GM23338 (cell line): ENCODE data around the gene CCSER2.

Source experiments
- CREB1 ChIP-seq: fragments of 250-450 bp; sonication (Bioruptor Pico); IDR thresholded peaks from 2 replicates; pipeline ENCODE4 v1.5.0; 2020; ENCODE audit warnings: low read depth, mild to moderate bottlenecking, moderate library complexity
- EZH2 ChIP-seq: fragments of 200-600 bp; sonication (generic); IDR thresholded peaks from one replicate; pipeline ENCODE4 v1.8.0; 2017; ENCODE audit warnings: antibody characterized with exemption, mild to moderate bottlenecking, low read depth; ENCODE audit not compliant: unreplicated experiment
- EZH2phosphoT487 ChIP-seq: fragments of 200-600 bp; sonication (generic); IDR thresholded peaks from one replicate; pipeline ENCODE4 v1.8.1; 2018; ENCODE audit warnings: antibody characterized with exemption; ENCODE audit not compliant: unreplicated experiment
- JUNB ChIP-seq: IDR thresholded peaks from one replicate; pipeline ENCODE4 v1.6.1; 2016; ENCODE audit warnings: antibody characterized with exemption; ENCODE audit not compliant: unreplicated experiment
- POLR2AphosphoS5 ChIP-seq: IDR thresholded peaks from 2 replicates; pipeline ENCODE4 v1.6.1; 2016; ENCODE audit warnings: antibody characterized with exemption, low read depth
- STAT1 ChIP-seq: IDR thresholded peaks from one replicate; pipeline ENCODE4 v1.6.1; 2016; ENCODE audit warnings: antibody characterized with exemption; ENCODE audit not compliant: unreplicated experiment
- ZNF331 ChIP-seq: fragments of 250-450 bp; sonication (Bioruptor Pico); IDR thresholded peaks from 2 replicates; pipeline ENCODE4 v1.5.0; 2020; ENCODE audit warnings: low read depth, mild to moderate bottlenecking, moderate library complexity
- TF ChIP-seq, protein P1 (sequence below), 2 experiments: fragments of 200-600 bp in 1 of 2; sonication (generic) in 1 of 2; conservative IDR thresholded peaks; 2 replicates each; pipeline versions ENCODE4 v1.5.1 to v1.6.1; 2016 to 2017; ENCODE audit warnings: antibody characterized with exemption in 2 of 2, low read depth in 2 of 2, mild to moderate bottlenecking in 2 of 2, moderate library complexity in 1 of 2
- TF ChIP-seq, protein P2 (sequence below): IDR thresholded peaks from one replicate; pipeline ENCODE4 v1.6.1; 2018; ENCODE audit warnings: antibody characterized with exemption; ENCODE audit not compliant: unreplicated experiment
- TF ChIP-seq, protein P3 (sequence below): IDR thresholded peaks from 2 replicates; pipeline ENCODE4 v1.6.1; 2016; ENCODE audit warnings: antibody characterized with exemption
- TF ChIP-seq, protein P4 (sequence below): fragments of 250-450 bp; sonication (Bioruptor Pico); IDR thresholded peaks from 2 replicates; pipeline ENCODE4 v1.5.0; 2020; ENCODE audit warnings: mild to moderate bottlenecking, moderate library complexity

DNA sequence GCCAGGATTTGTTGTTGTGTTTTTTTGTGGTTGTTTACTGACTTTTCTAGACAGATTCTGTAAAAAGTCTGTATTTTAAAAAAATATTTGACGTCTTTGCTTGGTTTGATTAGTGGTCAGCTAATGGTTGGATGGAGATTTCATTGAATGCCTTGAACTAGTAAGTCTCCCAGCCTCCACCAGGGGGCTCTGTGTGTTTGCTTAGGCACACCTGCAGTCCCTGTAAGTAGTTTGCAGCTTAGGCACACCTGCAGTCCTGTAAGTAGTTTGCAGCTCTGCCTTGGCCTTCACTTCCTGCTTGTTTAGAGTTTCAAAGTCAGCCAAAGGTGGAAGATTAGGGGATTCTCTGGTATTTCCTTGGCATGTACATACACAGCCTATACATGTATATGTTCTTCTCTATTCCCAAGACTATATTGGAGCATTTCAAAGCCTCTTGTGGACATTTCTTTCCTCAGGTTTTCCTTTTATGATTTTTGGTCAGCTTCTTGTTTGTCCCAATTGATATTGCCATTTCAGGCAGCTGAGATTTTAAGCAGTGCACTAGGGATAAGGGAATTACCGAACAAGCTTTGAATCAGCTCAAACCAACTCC lies 101.6 kb downstream of the CCSER2 start:
- TF ChIP-seq, protein P1, sequence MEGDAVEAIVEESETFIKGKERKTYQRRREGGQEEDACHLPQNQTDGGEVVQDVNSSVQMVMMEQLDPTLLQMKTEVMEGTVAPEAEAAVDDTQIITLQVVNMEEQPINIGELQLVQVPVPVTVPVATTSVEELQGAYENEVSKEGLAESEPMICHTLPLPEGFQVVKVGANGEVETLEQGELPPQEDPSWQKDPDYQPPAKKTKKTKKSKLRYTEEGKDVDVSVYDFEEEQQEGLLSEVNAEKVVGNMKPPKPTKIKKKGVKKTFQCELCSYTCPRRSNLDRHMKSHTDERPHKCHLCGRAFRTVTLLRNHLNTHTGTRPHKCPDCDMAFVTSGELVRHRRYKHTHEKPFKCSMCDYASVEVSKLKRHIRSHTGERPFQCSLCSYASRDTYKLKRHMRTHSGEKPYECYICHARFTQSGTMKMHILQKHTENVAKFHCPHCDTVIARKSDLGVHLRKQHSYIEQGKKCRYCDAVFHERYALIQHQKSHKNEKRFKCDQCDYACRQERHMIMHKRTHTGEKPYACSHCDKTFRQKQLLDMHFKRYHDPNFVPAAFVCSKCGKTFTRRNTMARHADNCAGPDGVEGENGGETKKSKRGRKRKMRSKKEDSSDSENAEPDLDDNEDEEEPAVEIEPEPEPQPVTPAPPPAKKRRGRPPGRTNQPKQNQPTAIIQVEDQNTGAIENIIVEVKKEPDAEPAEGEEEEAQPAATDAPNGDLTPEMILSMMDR (conservative IDR thresholded peaks at IDR 0.05; ENCODE audit: low read depth in 2 of 2): peak; percentile 88 to 94
- TF ChIP-seq JUNB: no peak
- no peak; the same call in 1 of the 2 replicates for TF ChIP-seq CREB1 (CRISPR knock-in tag)
- TF ChIP-seq EZH2phosphoT487: no peak
- TF ChIP-seq, protein P2, sequence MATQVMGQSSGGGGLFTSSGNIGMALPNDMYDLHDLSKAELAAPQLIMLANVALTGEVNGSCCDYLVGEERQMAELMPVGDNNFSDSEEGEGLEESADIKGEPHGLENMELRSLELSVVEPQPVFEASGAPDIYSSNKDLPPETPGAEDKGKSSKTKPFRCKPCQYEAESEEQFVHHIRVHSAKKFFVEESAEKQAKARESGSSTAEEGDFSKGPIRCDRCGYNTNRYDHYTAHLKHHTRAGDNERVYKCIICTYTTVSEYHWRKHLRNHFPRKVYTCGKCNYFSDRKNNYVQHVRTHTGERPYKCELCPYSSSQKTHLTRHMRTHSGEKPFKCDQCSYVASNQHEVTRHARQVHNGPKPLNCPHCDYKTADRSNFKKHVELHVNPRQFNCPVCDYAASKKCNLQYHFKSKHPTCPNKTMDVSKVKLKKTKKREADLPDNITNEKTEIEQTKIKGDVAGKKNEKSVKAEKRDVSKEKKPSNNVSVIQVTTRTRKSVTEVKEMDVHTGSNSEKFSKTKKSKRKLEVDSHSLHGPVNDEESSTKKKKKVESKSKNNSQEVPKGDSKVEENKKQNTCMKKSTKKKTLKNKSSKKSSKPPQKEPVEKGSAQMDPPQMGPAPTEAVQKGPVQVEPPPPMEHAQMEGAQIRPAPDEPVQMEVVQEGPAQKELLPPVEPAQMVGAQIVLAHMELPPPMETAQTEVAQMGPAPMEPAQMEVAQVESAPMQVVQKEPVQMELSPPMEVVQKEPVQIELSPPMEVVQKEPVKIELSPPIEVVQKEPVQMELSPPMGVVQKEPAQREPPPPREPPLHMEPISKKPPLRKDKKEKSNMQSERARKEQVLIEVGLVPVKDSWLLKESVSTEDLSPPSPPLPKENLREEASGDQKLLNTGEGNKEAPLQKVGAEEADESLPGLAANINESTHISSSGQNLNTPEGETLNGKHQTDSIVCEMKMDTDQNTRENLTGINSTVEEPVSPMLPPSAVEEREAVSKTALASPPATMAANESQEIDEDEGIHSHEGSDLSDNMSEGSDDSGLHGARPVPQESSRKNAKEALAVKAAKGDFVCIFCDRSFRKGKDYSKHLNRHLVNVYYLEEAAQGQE: no peak
- TF ChIP-seq EZH2: no peak
- TF ChIP-seq, protein P3, sequence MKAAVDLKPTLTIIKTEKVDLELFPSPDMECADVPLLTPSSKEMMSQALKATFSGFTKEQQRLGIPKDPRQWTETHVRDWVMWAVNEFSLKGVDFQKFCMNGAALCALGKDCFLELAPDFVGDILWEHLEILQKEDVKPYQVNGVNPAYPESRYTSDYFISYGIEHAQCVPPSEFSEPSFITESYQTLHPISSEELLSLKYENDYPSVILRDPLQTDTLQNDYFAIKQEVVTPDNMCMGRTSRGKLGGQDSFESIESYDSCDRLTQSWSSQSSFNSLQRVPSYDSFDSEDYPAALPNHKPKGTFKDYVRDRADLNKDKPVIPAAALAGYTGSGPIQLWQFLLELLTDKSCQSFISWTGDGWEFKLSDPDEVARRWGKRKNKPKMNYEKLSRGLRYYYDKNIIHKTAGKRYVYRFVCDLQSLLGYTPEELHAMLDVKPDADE: no peak
- no peak for TF ChIP-seq ZNF331 (CRISPR knock-in tag)
- TF ChIP-seq POLR2AphosphoS5: no peak
- TF ChIP-seq, protein P4, sequence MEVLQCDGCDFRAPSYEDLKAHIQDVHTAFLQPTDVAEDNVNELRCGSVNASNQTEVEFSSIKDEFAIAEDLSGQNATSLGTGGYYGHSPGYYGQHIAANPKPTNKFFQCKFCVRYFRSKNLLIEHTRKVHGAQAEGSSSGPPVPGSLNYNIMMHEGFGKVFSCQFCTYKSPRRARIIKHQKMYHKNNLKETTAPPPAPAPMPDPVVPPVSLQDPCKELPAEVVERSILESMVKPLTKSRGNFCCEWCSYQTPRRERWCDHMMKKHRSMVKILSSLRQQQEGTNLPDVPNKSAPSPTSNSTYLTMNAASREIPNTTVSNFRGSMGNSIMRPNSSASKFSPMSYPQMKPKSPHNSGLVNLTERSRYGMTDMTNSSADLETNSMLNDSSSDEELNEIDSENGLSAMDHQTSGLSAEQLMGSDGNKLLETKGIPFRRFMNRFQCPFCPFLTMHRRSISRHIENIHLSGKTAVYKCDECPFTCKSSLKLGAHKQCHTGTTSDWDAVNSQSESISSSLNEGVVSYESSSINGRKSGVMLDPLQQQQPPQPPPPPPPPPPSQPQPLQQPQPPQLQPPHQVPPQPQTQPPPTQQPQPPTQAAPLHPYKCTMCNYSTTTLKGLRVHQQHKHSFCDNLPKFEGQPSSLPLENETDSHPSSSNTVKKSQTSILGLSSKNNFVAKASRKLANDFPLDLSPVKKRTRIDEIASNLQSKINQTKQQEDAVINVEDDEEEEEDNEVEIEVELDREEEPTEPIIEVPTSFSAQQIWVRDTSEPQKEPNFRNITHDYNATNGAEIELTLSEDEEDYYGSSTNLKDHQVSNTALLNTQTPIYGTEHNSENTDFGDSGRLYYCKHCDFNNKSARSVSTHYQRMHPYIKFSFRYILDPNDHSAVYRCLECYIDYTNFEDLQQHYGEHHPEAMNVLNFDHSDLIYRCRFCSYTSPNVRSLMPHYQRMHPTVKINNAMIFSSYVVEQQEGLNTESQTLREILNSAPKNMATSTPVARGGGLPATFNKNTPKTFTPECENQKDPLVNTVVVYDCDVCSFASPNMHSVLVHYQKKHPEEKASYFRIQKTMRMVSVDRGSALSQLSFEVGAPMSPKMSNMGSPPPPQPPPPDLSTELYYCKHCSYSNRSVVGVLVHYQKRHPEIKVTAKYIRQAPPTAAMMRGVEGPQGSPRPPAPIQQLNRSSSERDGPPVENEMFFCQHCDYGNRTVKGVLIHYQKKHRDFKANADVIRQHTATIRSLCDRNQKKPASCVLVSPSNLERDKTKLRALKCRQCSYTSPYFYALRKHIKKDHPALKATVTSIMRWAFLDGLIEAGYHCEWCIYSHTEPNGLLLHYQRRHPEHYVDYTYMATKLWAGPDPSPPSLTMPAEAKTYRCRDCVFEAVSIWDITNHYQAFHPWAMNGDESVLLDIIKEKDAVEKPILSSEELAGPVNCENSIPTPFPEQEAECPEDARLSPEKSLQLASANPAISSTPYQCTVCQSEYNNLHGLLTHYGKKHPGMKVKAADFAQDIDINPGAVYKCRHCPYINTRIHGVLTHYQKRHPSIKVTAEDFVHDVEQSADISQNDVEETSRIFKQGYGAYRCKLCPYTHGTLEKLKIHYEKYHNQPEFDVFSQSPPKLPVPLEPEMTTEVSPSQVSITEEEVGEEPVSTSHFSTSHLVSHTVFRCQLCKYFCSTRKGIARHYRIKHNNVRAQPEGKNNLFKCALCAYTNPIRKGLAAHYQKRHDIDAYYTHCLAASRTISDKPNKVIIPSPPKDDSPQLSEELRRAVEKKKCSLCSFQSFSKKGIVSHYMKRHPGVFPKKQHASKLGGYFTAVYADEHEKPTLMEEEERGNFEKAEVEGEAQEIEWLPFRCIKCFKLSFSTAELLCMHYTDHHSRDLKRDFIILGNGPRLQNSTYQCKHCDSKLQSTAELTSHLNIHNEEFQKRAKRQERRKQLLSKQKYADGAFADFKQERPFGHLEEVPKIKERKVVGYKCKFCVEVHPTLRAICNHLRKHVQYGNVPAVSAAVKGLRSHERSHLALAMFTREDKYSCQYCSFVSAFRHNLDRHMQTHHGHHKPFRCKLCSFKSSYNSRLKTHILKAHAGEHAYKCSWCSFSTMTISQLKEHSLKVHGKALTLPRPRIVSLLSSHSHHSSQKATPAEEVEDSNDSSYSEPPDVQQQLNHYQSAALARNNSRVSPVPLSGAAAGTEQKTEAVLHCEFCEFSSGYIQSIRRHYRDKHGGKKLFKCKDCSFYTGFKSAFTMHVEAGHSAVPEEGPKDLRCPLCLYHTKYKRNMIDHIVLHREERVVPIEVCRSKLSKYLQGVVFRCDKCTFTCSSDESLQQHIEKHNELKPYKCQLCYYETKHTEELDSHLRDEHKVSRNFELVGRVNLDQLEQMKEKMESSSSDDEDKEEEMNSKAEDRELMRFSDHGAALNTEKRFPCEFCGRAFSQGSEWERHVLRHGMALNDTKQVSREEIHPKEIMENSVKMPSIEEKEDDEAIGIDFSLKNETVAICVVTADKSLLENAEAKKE (CRISPR knock-in tag): no peak
- TF ChIP-seq STAT1: no peak
